AG04450 (cell line): ENCODE results near the gene RIC8B. TPM values are rescaled to one million over a fixed set of nuclear protein-coding genes. Genes with fewer than 3 reads are reported as not detected.

ENCODE experiments used
- CTCF ChIA-PET: fragments of 300-600, 350-600 bp; formaldehyde crosslinking; extraction: SDS; loops from one replicate; lab custom pipeline; 2022; ENCODE audit warnings: antibody characterized with exemption, inconsistent platforms; lab: Charles Lee
- POLR2A ChIA-PET: fragments of 350-600 bp; formaldehyde crosslinking; extraction: SDS; loops from one replicate; lab custom pipeline; 2021; ENCODE audit warnings: antibody characterized with exemption, inconsistent platforms; lab: Yijun Ruan, JAX
- DNase-seq: peaks from one replicate; pipeline ENCODE4 v3.0.0-alpha.2; 2011; ENCODE audit warnings: low read depth, low spot score
- H3K27ac ChIP-seq: one replicate; pipeline ENCODE4 v1.5.1; 2012; ENCODE audit warnings: low read depth, low read length, control low read depth
- H3K27me3 ChIP-seq: one replicate; pipeline ENCODE4 v1.6.0; 2012; ENCODE audit warnings: low read length; ENCODE audit not compliant: control insufficient read depth, insufficient read depth
- H3K4me3 ChIP-seq: 2 replicates; pipeline ENCODE4 v1.5.1; 2011; ENCODE audit warnings: mild to moderate bottlenecking, low read depth, low read length, control low read depth
- H3K9me3 ChIP-seq: 2 replicates; pipeline ENCODE4 v1.5.1; 2012; ENCODE audit warnings: low read length; ENCODE audit not compliant: control insufficient read depth, insufficient read depth
- CTCF ChIP-seq: IDR thresholded peaks from 2 replicates; pipeline ENCODE4 v1.5.1; 2011; ENCODE audit warnings: low read depth, low read length, control low read depth, inconsistent platforms
- polyA plus RNA-seq: library from polyadenylated mRNA; depleted of rRNA; stranded (reverse); fragments of >200 nt; gene quantifications from 2 replicates; pipeline ENCODE4 v1.2.3, GENCODE V29; 2011

RIC8B gene
- polyA plus RNA-seq, 1 experiment = 11.2 TPM

DNA sequence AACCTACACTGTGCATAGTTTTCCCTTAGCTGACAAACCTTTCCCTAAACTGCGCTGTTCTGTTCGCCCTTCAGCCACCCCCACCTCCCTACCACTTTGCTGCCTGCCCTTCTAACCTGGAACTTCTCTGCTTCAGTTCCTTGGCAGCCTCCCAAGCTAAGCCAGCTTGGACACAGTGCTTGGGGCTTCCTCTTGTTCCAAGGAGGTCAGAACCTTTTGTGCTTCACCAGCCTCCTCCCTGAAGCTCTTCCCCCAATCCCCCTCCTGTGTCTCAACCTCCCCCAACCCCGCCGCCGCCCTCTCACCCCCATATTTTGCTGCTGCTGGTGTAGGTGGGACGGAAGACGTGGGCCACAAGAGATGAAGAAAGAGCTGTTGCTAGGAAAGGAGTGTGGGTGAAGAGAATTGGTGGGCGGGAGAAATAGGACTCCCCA is 8.1 kb upstream of the RIC8B start:
- no peaks in the 10 kb centered on the region for H3K9me3 ChIP-seq
- H3K4me3 ChIP-seq = no peak overlapping the region
- no peaks in the 10 kb centered on the region for H3K27me3 ChIP-seq
- DNase-seq = no peak
- H3K27ac ChIP-seq = no peak overlapping the region
- ChIA-PET CTCF (interaction anchor here (0.5 to 1.6 kb wide), 2 partner anchors 83 to 153 kb away, joined by 5 to 6 read pairs; no protein-coding TSS in a partner anchor), POLR2A (no interaction called here)
- no peak for TF ChIP-seq CTCF

GRCh38 chr12:106767206-106767605 is 7.3 kb upstream of the RIC8B start:
- no peak for DNase-seq
- Histone ChIP-seq H3K27me3 (no peaks in the 10 kb centered on the region), H3K4me3 (no peak overlapping the region), H3K9me3 (no peaks in the 10 kb centered on the region), H3K27ac (no peak overlapping the region)
- no peak for TF ChIP-seq CTCF
- ChIA-PET CTCF (no interaction called here), POLR2A (no interaction called here)

GRCh38 chr12:106767954-106768822 is 6.3 kb upstream of the RIC8B start:
- DNase-seq = no peak

DNA sequence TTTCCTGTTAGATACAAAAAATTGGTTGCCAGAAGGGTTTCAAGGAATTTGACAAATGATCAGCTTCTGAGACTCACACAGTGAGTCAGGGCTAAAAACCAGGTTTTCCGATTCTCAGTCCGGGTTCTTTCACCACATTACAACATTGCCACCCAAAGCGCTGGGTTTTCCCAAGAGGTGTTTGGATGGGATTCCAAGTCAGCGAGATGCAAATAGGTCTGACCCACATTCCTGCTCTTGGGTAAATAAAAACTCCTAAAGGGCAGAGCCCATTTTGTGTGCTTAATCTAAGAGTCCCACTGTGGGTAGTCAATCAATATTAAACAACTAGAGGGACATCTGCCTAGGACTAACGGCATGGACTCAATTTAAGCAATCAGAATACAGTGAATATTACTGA is 5.4 kb upstream of the RIC8B start:
- ChIA-PET CTCF (interaction anchor here (0.5 kb wide), 1 partner anchor 383 kb away, joined by 3 read pairs; no protein-coding TSS in a partner anchor), POLR2A (no interaction called here)
- Histone ChIP-seq H3K4me3 (no peak overlapping the region), H3K27ac (no peak overlapping the region), H3K9me3 (no peaks in the 10 kb centered on the region), H3K27me3 (no peaks in the 10 kb centered on the region)
- no peak for TF ChIP-seq CTCF
- no peak for DNase-seq

More at GRCh38 chr12:106767954-106768822, 6.3 kb upstream of the RIC8B start:
- Histone ChIP-seq H3K4me3 (no peak overlapping the region), H3K27ac (no peak overlapping the region), H3K27me3 (no peaks in the 10 kb centered on the region), H3K9me3 (no peaks in the 10 kb centered on the region)
- no peak for TF ChIP-seq CTCF
- POLR2A ChIA-PET = no interaction called here
- CTCF ChIA-PET = interaction anchor here (0.6 to 1.0 kb wide), 3 partner anchors 68 to 131 kb away, joined by 3 to 5 read pairs (median 3); no protein-coding TSS in a partner anchor

DNA sequence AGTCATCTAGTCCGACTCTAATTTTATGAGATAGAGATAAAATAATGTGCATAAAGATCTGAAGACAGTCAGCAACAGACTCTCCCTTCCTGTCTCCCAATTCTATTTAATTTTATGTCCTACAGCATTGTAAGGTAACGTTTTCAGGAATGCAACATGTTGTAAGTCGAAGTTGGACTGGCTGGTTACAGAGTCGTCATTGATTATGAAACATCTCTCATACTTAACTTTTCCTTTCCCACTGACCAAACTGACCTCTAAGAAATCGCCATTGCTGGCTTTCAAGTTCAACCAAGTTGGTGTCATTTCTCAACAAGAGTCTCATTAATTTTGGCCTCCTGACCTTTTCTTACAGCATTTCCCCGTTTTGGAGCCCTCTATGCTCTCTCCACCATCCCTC is 4.9 kb upstream of the RIC8B start:
- POLR2A ChIA-PET = no interaction called here
- Histone ChIP-seq H3K9me3 (no peaks in the 10 kb centered on the region; the same call in 1 of the 2 replicates), H3K27ac (no peak overlapping the region), H3K4me3 (no peak overlapping the region), H3K27me3 (no peaks in the 10 kb centered on the region)
- no peak for TF ChIP-seq CTCF
- CTCF ChIA-PET = interaction anchor here (0.5 kb wide), 1 partner anchor 384 kb away, joined by 3 read pairs; no protein-coding TSS in a partner anchor
- no peak for DNase-seq
